ENCODE data around the gene AGFG2. TPM values are rescaled to one million over a fixed set of nuclear protein-coding genes. Genes with fewer than 3 reads are reported as not detected.

AGFG2 gene
- total RNA-seq, 1 donor from 2014 or later = 30.0 TPM

GRCh38 chr7:100574362-100575205, 35.6 kb downstream of the AGFG2 start:
- TF ChIP-seq, protein P1, sequence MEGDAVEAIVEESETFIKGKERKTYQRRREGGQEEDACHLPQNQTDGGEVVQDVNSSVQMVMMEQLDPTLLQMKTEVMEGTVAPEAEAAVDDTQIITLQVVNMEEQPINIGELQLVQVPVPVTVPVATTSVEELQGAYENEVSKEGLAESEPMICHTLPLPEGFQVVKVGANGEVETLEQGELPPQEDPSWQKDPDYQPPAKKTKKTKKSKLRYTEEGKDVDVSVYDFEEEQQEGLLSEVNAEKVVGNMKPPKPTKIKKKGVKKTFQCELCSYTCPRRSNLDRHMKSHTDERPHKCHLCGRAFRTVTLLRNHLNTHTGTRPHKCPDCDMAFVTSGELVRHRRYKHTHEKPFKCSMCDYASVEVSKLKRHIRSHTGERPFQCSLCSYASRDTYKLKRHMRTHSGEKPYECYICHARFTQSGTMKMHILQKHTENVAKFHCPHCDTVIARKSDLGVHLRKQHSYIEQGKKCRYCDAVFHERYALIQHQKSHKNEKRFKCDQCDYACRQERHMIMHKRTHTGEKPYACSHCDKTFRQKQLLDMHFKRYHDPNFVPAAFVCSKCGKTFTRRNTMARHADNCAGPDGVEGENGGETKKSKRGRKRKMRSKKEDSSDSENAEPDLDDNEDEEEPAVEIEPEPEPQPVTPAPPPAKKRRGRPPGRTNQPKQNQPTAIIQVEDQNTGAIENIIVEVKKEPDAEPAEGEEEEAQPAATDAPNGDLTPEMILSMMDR (IDR thresholded peaks at IDR 0.05) = no peak
- intact Hi-C loops (cut with DNase I) = no loop called here
- Histone ChIP-seq H3K36me3 (peaks cover 43 to 55% of the 10 kb centered on the region in 2 donors), H3K9me3 (no peaks in the 10 kb centered on the region), H3K4me1 (peaks cover 0 to 9% of the 10 kb centered on the region in 2 donors), H3K4me3 (no peak overlapping the region), H3K27ac (no peak overlapping the region), H3K27me3 (no peaks in the 10 kb centered on the region)
- DNase-seq (ENCODE audit: low spot score in 2 of 2) = no peak

- intact Hi-C loops (cut with DNase I) = no loop called here
- no peak overlapping the region for H3K27ac ChIP-seq
- H3K36me3 ChIP-seq = peaks cover 43 to 61% of the 10 kb centered on the region in 2 donors
- H3K9me3 ChIP-seq = no peaks in the 10 kb centered on the region
- H3K4me3 ChIP-seq = no peak overlapping the region
- H3K27me3 ChIP-seq = no peaks in the 10 kb centered on the region
- peaks cover 0 to 3% of the 10 kb centered on the region in 2 donors for H3K4me1 ChIP-seq
- TF ChIP-seq, protein P1 (IDR thresholded peaks at IDR 0.05) = no peak
- DNase-seq (ENCODE audit: low spot score in 2 of 2) = no peak
Observed at GRCh38 chr7:100575206-100575631, 36.2 kb downstream of the AGFG2 start.

DNA sequence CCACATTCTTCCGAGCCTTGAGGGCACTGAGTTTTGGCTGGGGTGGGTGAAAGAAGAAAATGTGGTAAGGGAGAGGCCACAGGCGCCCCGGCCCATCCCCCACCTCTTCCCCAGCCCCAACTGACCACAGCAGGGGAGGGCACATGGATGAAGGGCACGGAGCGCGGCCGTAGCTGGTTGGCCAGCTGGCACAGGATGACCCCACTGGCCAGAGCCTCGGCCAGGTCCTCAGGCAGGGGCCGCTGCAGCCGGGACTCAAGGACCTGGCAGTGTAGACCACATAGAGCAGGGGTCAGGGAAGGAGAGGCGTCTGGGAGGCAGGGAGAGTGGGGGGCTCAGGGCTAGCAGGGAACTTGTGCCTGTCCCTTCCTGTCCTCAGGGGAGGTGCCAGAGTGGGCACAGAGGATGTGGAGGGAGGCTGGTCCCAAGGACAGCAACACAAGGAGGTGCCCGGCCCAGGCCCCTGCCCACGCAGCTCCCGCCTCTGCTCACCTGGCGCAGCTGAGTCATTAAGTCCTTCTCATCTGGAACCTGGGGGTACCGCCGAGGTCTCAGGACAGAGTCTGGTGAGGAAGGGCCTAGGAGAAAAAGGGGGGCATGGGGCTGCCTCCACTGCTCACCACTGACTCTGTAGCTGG, 36.9 kb downstream of the AGFG2 start:
- no peak for DNase-seq (ENCODE audit: low spot score in 2 of 2)
- intact Hi-C loops (cut with DNase I) = no loop called here
- Histone ChIP-seq H3K4me1 (no peaks in the 10 kb centered on the region), H3K27ac (no peak overlapping the region), H3K9me3 (no peaks in the 10 kb centered on the region), H3K27me3 (no peaks in the 10 kb centered on the region), H3K4me3 (no peak overlapping the region), H3K36me3 (peaks cover 45 to 68% of the 10 kb centered on the region in 2 donors)
- TF ChIP-seq, protein P1 (IDR thresholded peaks at IDR 0.05) = no peak

- intact Hi-C loops (cut with DNase I) = no loop called here
- DNase-seq (ENCODE audit: low spot score in 2 of 2) = no peak
- TF ChIP-seq, protein P1 (IDR thresholded peaks at IDR 0.05) = no peak
- Histone ChIP-seq H3K27me3 (no peaks in the 10 kb centered on the region), H3K4me3 (no peak overlapping the region), H3K27ac (no peak overlapping the region), H3K36me3 (peaks cover 52 to 74% of the 10 kb centered on the region in 2 donors), H3K9me3 (no peaks in the 10 kb centered on the region), H3K4me1 (no peaks in the 10 kb centered on the region)
Observed at GRCh38 chr7:100576384-100576993, 37.5 kb downstream of the AGFG2 start.

DNA sequence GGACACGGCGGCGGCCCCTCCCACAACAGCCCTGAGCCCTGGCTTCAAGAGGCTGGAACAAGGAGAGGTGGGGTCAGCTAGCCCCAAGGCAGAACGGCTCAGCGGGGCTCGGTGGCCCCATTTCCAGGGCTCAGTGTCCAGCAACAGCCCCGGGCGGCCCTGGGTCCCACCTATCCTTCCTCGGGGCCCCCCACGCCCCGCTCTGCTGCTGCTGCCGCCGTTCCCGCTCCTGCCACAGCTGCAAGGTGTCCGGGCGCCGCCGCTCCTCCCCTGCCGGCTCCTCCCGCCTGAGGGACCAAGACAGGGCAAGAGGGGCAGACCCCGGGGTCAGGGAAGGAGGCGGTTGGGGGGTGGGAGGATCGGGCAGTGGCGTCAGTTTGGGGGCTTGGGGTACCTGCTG, 38.1 kb downstream of the AGFG2 start:
- H3K4me3 ChIP-seq = no peak overlapping the region
- H3K4me1 ChIP-seq = no peaks in the 10 kb centered on the region
- TF ChIP-seq, protein P1 (IDR thresholded peaks at IDR 0.05) = no peak
- no peaks in the 10 kb centered on the region for H3K27me3 ChIP-seq
- H3K9me3 ChIP-seq = no peaks in the 10 kb centered on the region
- H3K27ac ChIP-seq = no peak overlapping the region
- no peak for DNase-seq (ENCODE audit: low spot score in 2 of 2)
- intact Hi-C loops (cut with DNase I) = no loop called here
- peaks cover 58 to 80% of the 10 kb centered on the region in 2 donors for H3K36me3 ChIP-seq

Measured in ascending aorta (tissue), 2 donors.